GM23338 (cell line): ENCODE data around the gene B4GALNT4. TPM values are rescaled to one million over a fixed set of nuclear protein-coding genes. Genes with fewer than 3 reads are reported as not detected.

Experiments used
- ATAC-seq: fragments of 200-7000 bp; cut with Tn5 transposase; 3 replicates; pipeline ENCODE4 v1.9.1; 2020
- DNase-seq: peaks from one replicate; pipeline ENCODE4 v3.0.0-alpha.2; 2015; ENCODE audit warnings: low spot score
- H2AFZ ChIP-seq: fragments of 200-600 bp; sonication (generic); 2 replicates; pipeline ENCODE4 v1.8.0; 2016; ENCODE audit warnings: antibody characterized with exemption, mild to moderate bottlenecking, moderate library complexity
- H3F3A ChIP-seq: fragments of 200-600 bp; sonication (generic); replicated peaks from 2 replicates; pipeline ENCODE4 v1.8.0; 2017; ENCODE audit warnings: antibody characterized with exemption, mixed run types, low read depth
- H3K27ac ChIP-seq: fragments of 200-600 bp; sonication (generic); 2 replicates; pipeline ENCODE4 v1.6.1; 2016; ENCODE audit warnings: low read depth
- H3K27me3 ChIP-seq: fragments of 200-600 bp; sonication (generic); 2 replicates; pipeline ENCODE4 v1.8.0; 2016; ENCODE audit warnings: mild to moderate bottlenecking, mixed run types, moderate library complexity; ENCODE audit not compliant: insufficient read depth
- H3K36me3 ChIP-seq: fragments of 200-600 bp; sonication (generic); 2 replicates; pipeline ENCODE4 v1.8.0; 2016; ENCODE audit warnings: mild to moderate bottlenecking; ENCODE audit not compliant: insufficient read depth
- H3K4me1 ChIP-seq: fragments of 200-600 bp; sonication (generic); 2 replicates; pipeline ENCODE4 v1.8.0; 2016; ENCODE audit warnings: mild to moderate bottlenecking, moderate library complexity; ENCODE audit not compliant: insufficient read depth
- H3K4me2 ChIP-seq: fragments of 200-600 bp; sonication (generic); 2 replicates; pipeline ENCODE4 v1.7.1; 2017; ENCODE audit warnings: mixed run types
- H3K4me3 ChIP-seq: fragments of 200-600 bp; sonication (generic); 2 replicates; pipeline ENCODE4 v1.6.1; 2016; ENCODE audit warnings: mixed run types
- H3K79me2 ChIP-seq: fragments of 200-600 bp; sonication (generic); replicated peaks from 2 replicates; pipeline ENCODE4 v1.8.0; 2017; ENCODE audit warnings: mild to moderate bottlenecking; ENCODE audit not compliant: insufficient read depth
- H3K9me2 ChIP-seq: fragments of 200-600 bp; sonication (generic); 2 replicates; pipeline ENCODE4 v1.8.0; 2017; ENCODE audit not compliant: insufficient read depth
- H4K20me1 ChIP-seq: fragments of 200-600 bp; sonication (generic); replicated peaks from 2 replicates; pipeline ENCODE4 v1.8.0; 2017; ENCODE audit warnings: mild to moderate bottlenecking; ENCODE audit not compliant: insufficient read depth
- H3K27ac Mint-ChIP-seq: 2 replicates; pipeline ENCODE4 v1.8.0; 2020; ENCODE audit warnings: inconsistent platforms, mild to moderate bottlenecking, moderate library complexity, mixed read lengths
- H3K27me3 Mint-ChIP-seq: 3 replicates; pipeline ENCODE4 v1.8.0; 2022; ENCODE audit warnings: low read depth, mild to moderate bottlenecking, moderate library complexity, mixed read lengths, inconsistent platforms; ENCODE audit not compliant: insufficient read depth, poor library complexity
- H3K36me3 Mint-ChIP-seq: 3 replicates; pipeline ENCODE4 v1.8.0; 2021; ENCODE audit warnings: low read depth, mild to moderate bottlenecking, inconsistent platforms, moderate library complexity, mixed read lengths
- H3K4me1 Mint-ChIP-seq: 3 replicates; pipeline ENCODE4 v1.8.0; 2020; ENCODE audit warnings: mild to moderate bottlenecking, inconsistent platforms, mixed read lengths
- H3K4me3 Mint-ChIP-seq: 3 replicates; pipeline ENCODE4 v1.8.0; 2021; ENCODE audit warnings: moderate library complexity, mild to moderate bottlenecking, inconsistent platforms, mixed read lengths
- H3K9me3 Mint-ChIP-seq: 3 replicates; pipeline ENCODE4 v1.8.0; 2020; ENCODE audit warnings: moderate library complexity, mild to moderate bottlenecking, inconsistent platforms, mixed read lengths
- CREB1 ChIP-seq: fragments of 250-450 bp; sonication (Bioruptor Pico); IDR thresholded peaks from 2 replicates; pipeline ENCODE4 v1.5.0; 2020; ENCODE audit warnings: low read depth, mild to moderate bottlenecking, moderate library complexity
- EZH2 ChIP-seq: fragments of 200-600 bp; sonication (generic); IDR thresholded peaks from one replicate; pipeline ENCODE4 v1.8.0; 2017; ENCODE audit warnings: antibody characterized with exemption, mild to moderate bottlenecking, low read depth; ENCODE audit not compliant: unreplicated experiment
- EZH2phosphoT487 ChIP-seq: fragments of 200-600 bp; sonication (generic); IDR thresholded peaks from one replicate; pipeline ENCODE4 v1.8.1; 2018; ENCODE audit warnings: antibody characterized with exemption; ENCODE audit not compliant: unreplicated experiment
- JUNB ChIP-seq: IDR thresholded peaks from one replicate; pipeline ENCODE4 v1.6.1; 2016; ENCODE audit warnings: antibody characterized with exemption; ENCODE audit not compliant: unreplicated experiment
- NANOG ChIP-seq: IDR thresholded peaks from 2 replicates; pipeline ENCODE4 v1.6.1; 2016; ENCODE audit warnings: antibody characterized with exemption, borderline replicate concordance
- POLR2AphosphoS5 ChIP-seq: IDR thresholded peaks from 2 replicates; pipeline ENCODE4 v1.6.1; 2016; ENCODE audit warnings: antibody characterized with exemption, low read depth
- STAT1 ChIP-seq: IDR thresholded peaks from one replicate; pipeline ENCODE4 v1.6.1; 2016; ENCODE audit warnings: antibody characterized with exemption; ENCODE audit not compliant: unreplicated experiment
- ZNF114 ChIP-seq: fragments of 250-450 bp; sonication (Bioruptor Pico); IDR thresholded peaks from 2 replicates; pipeline ENCODE4 v1.5.0; 2020; ENCODE audit warnings: mild to moderate bottlenecking, moderate library complexity
- ZNF331 ChIP-seq: fragments of 250-450 bp; sonication (Bioruptor Pico); IDR thresholded peaks from 2 replicates; pipeline ENCODE4 v1.5.0; 2020; ENCODE audit warnings: low read depth, mild to moderate bottlenecking, moderate library complexity
- polyA plus RNA-seq: library from polyadenylated mRNA; unstranded; fragments of >200 nt; fragmentation: Nextera tagmentation; extraction: Ambion mirVana; gene quantifications from 2 replicates; pipeline ENCODE4 v1.2.1, GENCODE V29; 2016
- total RNA-seq: library from RNA; depleted of rRNA; stranded (reverse); fragments of >200 nt; shearing (Covaris generic); gene quantifications from 2 replicates; pipeline ENCODE4 v1.2.3, GENCODE V29; 2014
- TF ChIP-seq, protein P1 (sequence below): IDR thresholded peaks from one replicate; pipeline ENCODE4 v1.6.1; 2018; ENCODE audit warnings: antibody characterized with exemption; ENCODE audit not compliant: unreplicated experiment
- TF ChIP-seq, protein P2 (sequence below): fragments of 250-450 bp; sonication (Bioruptor Pico); IDR thresholded peaks from 2 replicates; pipeline ENCODE4 v1.5.0; 2020; ENCODE audit warnings: mild to moderate bottlenecking, moderate library complexity
- TF ChIP-seq, protein P3 (sequence below), 2 experiments: fragments of 200-600 bp in 1 of 2; sonication (generic) in 1 of 2; conservative IDR thresholded peaks; 2 replicates each; pipeline versions ENCODE4 v1.5.1 to v1.6.1; 2016 to 2017; ENCODE audit warnings: antibody characterized with exemption in 2 of 2, low read depth in 2 of 2, mild to moderate bottlenecking in 2 of 2, moderate library complexity in 1 of 2
- TF ChIP-seq, protein P4 (sequence below): IDR thresholded peaks from 2 replicates; pipeline ENCODE4 v1.6.1; 2016; ENCODE audit warnings: antibody characterized with exemption

B4GALNT4 gene
- total and polyA plus RNA-seq, 2 experiments from 2014 or later, result 49.9 to 92.6 TPM

DNA sequence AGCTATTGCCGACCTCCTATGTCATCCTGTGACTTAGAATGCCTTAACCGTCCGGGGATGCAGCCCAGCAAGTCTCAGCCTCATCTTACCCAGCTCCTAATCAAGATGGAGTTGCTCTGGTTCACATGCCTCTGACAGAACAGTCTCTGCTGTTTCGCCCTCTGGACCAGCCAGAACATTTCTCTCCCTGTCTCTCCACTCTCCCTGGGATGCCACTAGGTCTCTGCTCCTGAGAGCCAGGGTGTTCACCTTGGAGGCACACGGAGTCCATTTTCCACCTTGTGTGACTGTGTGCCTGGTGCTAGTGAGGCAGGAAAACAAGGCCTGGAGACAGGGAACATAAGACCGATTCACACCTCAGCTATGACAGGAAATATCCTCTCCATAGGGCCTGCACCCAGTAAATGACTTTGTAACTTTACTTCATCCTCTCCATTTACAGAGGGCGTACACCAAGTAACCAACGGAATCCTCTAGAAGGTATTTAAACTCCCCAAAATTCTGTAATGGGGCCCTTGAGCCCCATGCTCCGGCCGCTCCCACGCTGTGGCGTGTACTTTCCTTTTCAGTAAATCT lies 16.8 kb upstream of the B4GALNT4 start:
- no peaks in the 10 kb centered on the region for H3K79me2 ChIP-seq
- peaks cover 31% of the 10 kb centered on the region for H3F3A ChIP-seq
- H3K27me3 ChIP-seq, result no peaks in the 10 kb centered on the region
- H3K4me3 ChIP-seq, result no peak overlapping the region
- peaks cover 26% of the 10 kb centered on the region for H3K4me1 ChIP-seq
- 0 out of 2 replicates have a peak overlapping the region, but pooled peaks have one; percentile 83 for H2AFZ ChIP-seq
- H3K4me3 Mint-ChIP-seq, result no peak overlapping the region
- TF ChIP-seq ZNF331 (CRISPR knock-in tag) (no peak), EZH2phosphoT487 (no peak), ZNF114 (CRISPR knock-in tag) (no peak), CREB1 (CRISPR knock-in tag) (no peak), JUNB (no peak), NANOG (no peak), POLR2AphosphoS5 (no peak), STAT1 (no peak), EZH2 (no peak)
- TF ChIP-seq, protein P1, sequence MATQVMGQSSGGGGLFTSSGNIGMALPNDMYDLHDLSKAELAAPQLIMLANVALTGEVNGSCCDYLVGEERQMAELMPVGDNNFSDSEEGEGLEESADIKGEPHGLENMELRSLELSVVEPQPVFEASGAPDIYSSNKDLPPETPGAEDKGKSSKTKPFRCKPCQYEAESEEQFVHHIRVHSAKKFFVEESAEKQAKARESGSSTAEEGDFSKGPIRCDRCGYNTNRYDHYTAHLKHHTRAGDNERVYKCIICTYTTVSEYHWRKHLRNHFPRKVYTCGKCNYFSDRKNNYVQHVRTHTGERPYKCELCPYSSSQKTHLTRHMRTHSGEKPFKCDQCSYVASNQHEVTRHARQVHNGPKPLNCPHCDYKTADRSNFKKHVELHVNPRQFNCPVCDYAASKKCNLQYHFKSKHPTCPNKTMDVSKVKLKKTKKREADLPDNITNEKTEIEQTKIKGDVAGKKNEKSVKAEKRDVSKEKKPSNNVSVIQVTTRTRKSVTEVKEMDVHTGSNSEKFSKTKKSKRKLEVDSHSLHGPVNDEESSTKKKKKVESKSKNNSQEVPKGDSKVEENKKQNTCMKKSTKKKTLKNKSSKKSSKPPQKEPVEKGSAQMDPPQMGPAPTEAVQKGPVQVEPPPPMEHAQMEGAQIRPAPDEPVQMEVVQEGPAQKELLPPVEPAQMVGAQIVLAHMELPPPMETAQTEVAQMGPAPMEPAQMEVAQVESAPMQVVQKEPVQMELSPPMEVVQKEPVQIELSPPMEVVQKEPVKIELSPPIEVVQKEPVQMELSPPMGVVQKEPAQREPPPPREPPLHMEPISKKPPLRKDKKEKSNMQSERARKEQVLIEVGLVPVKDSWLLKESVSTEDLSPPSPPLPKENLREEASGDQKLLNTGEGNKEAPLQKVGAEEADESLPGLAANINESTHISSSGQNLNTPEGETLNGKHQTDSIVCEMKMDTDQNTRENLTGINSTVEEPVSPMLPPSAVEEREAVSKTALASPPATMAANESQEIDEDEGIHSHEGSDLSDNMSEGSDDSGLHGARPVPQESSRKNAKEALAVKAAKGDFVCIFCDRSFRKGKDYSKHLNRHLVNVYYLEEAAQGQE, result no peak
- TF ChIP-seq, protein P2, sequence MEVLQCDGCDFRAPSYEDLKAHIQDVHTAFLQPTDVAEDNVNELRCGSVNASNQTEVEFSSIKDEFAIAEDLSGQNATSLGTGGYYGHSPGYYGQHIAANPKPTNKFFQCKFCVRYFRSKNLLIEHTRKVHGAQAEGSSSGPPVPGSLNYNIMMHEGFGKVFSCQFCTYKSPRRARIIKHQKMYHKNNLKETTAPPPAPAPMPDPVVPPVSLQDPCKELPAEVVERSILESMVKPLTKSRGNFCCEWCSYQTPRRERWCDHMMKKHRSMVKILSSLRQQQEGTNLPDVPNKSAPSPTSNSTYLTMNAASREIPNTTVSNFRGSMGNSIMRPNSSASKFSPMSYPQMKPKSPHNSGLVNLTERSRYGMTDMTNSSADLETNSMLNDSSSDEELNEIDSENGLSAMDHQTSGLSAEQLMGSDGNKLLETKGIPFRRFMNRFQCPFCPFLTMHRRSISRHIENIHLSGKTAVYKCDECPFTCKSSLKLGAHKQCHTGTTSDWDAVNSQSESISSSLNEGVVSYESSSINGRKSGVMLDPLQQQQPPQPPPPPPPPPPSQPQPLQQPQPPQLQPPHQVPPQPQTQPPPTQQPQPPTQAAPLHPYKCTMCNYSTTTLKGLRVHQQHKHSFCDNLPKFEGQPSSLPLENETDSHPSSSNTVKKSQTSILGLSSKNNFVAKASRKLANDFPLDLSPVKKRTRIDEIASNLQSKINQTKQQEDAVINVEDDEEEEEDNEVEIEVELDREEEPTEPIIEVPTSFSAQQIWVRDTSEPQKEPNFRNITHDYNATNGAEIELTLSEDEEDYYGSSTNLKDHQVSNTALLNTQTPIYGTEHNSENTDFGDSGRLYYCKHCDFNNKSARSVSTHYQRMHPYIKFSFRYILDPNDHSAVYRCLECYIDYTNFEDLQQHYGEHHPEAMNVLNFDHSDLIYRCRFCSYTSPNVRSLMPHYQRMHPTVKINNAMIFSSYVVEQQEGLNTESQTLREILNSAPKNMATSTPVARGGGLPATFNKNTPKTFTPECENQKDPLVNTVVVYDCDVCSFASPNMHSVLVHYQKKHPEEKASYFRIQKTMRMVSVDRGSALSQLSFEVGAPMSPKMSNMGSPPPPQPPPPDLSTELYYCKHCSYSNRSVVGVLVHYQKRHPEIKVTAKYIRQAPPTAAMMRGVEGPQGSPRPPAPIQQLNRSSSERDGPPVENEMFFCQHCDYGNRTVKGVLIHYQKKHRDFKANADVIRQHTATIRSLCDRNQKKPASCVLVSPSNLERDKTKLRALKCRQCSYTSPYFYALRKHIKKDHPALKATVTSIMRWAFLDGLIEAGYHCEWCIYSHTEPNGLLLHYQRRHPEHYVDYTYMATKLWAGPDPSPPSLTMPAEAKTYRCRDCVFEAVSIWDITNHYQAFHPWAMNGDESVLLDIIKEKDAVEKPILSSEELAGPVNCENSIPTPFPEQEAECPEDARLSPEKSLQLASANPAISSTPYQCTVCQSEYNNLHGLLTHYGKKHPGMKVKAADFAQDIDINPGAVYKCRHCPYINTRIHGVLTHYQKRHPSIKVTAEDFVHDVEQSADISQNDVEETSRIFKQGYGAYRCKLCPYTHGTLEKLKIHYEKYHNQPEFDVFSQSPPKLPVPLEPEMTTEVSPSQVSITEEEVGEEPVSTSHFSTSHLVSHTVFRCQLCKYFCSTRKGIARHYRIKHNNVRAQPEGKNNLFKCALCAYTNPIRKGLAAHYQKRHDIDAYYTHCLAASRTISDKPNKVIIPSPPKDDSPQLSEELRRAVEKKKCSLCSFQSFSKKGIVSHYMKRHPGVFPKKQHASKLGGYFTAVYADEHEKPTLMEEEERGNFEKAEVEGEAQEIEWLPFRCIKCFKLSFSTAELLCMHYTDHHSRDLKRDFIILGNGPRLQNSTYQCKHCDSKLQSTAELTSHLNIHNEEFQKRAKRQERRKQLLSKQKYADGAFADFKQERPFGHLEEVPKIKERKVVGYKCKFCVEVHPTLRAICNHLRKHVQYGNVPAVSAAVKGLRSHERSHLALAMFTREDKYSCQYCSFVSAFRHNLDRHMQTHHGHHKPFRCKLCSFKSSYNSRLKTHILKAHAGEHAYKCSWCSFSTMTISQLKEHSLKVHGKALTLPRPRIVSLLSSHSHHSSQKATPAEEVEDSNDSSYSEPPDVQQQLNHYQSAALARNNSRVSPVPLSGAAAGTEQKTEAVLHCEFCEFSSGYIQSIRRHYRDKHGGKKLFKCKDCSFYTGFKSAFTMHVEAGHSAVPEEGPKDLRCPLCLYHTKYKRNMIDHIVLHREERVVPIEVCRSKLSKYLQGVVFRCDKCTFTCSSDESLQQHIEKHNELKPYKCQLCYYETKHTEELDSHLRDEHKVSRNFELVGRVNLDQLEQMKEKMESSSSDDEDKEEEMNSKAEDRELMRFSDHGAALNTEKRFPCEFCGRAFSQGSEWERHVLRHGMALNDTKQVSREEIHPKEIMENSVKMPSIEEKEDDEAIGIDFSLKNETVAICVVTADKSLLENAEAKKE, result no peak
- TF ChIP-seq, protein P3, sequence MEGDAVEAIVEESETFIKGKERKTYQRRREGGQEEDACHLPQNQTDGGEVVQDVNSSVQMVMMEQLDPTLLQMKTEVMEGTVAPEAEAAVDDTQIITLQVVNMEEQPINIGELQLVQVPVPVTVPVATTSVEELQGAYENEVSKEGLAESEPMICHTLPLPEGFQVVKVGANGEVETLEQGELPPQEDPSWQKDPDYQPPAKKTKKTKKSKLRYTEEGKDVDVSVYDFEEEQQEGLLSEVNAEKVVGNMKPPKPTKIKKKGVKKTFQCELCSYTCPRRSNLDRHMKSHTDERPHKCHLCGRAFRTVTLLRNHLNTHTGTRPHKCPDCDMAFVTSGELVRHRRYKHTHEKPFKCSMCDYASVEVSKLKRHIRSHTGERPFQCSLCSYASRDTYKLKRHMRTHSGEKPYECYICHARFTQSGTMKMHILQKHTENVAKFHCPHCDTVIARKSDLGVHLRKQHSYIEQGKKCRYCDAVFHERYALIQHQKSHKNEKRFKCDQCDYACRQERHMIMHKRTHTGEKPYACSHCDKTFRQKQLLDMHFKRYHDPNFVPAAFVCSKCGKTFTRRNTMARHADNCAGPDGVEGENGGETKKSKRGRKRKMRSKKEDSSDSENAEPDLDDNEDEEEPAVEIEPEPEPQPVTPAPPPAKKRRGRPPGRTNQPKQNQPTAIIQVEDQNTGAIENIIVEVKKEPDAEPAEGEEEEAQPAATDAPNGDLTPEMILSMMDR (conservative IDR thresholded peaks at IDR 0.05; ENCODE audit: low read depth in 2 of 2), result no peak
- TF ChIP-seq, protein P4, sequence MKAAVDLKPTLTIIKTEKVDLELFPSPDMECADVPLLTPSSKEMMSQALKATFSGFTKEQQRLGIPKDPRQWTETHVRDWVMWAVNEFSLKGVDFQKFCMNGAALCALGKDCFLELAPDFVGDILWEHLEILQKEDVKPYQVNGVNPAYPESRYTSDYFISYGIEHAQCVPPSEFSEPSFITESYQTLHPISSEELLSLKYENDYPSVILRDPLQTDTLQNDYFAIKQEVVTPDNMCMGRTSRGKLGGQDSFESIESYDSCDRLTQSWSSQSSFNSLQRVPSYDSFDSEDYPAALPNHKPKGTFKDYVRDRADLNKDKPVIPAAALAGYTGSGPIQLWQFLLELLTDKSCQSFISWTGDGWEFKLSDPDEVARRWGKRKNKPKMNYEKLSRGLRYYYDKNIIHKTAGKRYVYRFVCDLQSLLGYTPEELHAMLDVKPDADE, result no peak
- H3K27ac Mint-ChIP-seq, result no peak overlapping the region
- peaks cover 4% of the 10 kb centered on the region; the same call in 1 of the 3 replicates for H3K9me3 Mint-ChIP-seq
- DNase-seq (no peak), ATAC-seq (no peak)
- H3K36me3 Mint-ChIP-seq, result 0 out of 3 replicates have a peak, but pooled peaks cover 5% of the 10 kb centered on the region
- H3K36me3 ChIP-seq, result no peaks in the 10 kb centered on the region
- peaks cover 20% of the 10 kb centered on the region for H3K27me3 Mint-ChIP-seq
- H3K4me2 ChIP-seq, result no peak overlapping the region
- H4K20me1 ChIP-seq, result no peaks in the 10 kb centered on the region
- no peaks in the 10 kb centered on the region for H3K9me2 ChIP-seq
- no peak overlapping the region for H3K27ac ChIP-seq
- H3K4me1 Mint-ChIP-seq, result peaks cover 28% of the 10 kb centered on the region
